K562 (cell line): ENCODE results near the gene BCAN. TPM values are rescaled to one million over a fixed set of nuclear protein-coding genes. Genes with fewer than 3 reads are reported as not detected.

Source experiments
- BCLAF1 ChIP-seq, 2 experiments: fragments of 450-650 bp in 1 of 2; IDR thresholded peaks; 2 replicates each; pipeline ENCODE4 v1.6.1; 2011 to 2017; ENCODE audit warnings: low read depth in 2 of 2, antibody characterized with exemption in 1 of 2, borderline replicate concordance in 1 of 2, low read length in 1 of 2, mild to moderate bottlenecking in 1 of 2, mixed read lengths in 1 of 2; ENCODE audit not compliant: control insufficient read depth in 1 of 2
- EGR1 ChIP-seq: fragments of 450-650 bp; conservative IDR thresholded peaks from 2 replicates; pipeline ENCODE4 v1.6.1; 2017; ENCODE audit warnings: mild to moderate bottlenecking
- ETV1 ChIP-seq: fragments of 450-650 bp; conservative IDR thresholded peaks from 2 replicates; pipeline ENCODE4 v1.6.1; 2016; ENCODE audit warnings: missing genetic modification characterization, control low read depth, low read depth, missing compliant biosample characterization
- FOXP1 ChIP-seq: sonication (generic); formaldehyde crosslinking; IDR thresholded peaks from 2 replicates; pipeline ENCODE4 v1.8.0; 2022; ENCODE audit warnings: mild to moderate bottlenecking, missing genetic modification reagents
- HBP1 ChIP-seq: fragments of 450-650 bp; formaldehyde crosslinking; IDR thresholded peaks from 2 replicates; pipeline ENCODE4 v1.4.0; 2022; ENCODE audit warnings: missing genetic modification characterization
- JUNB ChIP-seq: fragments of 450-650 bp; formaldehyde crosslinking; conservative IDR thresholded peaks from 2 replicates; pipeline ENCODE4 v1.4.0; 2020; ENCODE audit warnings: mild to moderate bottlenecking
- KAT8 ChIP-seq: fragments of 450-650 bp; IDR thresholded peaks from 2 replicates; pipeline ENCODE4 v1.6.1; 2016; ENCODE audit warnings: low read depth, mild to moderate bottlenecking
- MBD2 ChIP-seq: sonication (generic); IDR thresholded peaks from 2 replicates; pipeline ENCODE4 v1.6.1; 2016; ENCODE audit warnings: low read depth, borderline replicate concordance
- MLX ChIP-seq, 2 experiments: fragments of 450-650 bp in 1 of 2; sonication (generic) in 1 of 2; formaldehyde crosslinking; conservative IDR thresholded peaks; 2 replicates each; pipeline versions ENCODE4 v1.4.0 to v1.8.1; 2020 to 2022; ENCODE audit warnings: mild to moderate bottlenecking in 1 of 2, missing genetic modification reagents in 1 of 2
- OTX1 ChIP-seq: fragments of 450-650 bp; formaldehyde crosslinking; IDR thresholded peaks from 2 replicates; pipeline ENCODE4 v1.4.0; 2022; ENCODE audit warnings: mild to moderate bottlenecking
- RBM22 ChIP-seq: fragments of 200-400 bp; formaldehyde crosslinking; IDR thresholded peaks from 2 replicates; pipeline ENCODE4 v1.6.1; 2018; ENCODE audit warnings: low read length, low read depth; ENCODE audit not compliant: poor library complexity, severe bottlenecking
- RCOR1 ChIP-seq, 2 experiments: IDR thresholded peaks; 2 replicates each; pipeline ENCODE4 v1.6.1; 2012; ENCODE audit warnings: low read depth in 2 of 2, low read length in 2 of 2, borderline replicate concordance in 1 of 2, improper control_type of control experiment in 1 of 2
- SETDB1 ChIP-seq: IDR thresholded peaks from one replicate; pipeline ENCODE4 v1.6.1; 2012; ENCODE audit warnings: low read length, control low read depth, inconsistent platforms
- SIN3B ChIP-seq: fragments of 450-650 bp; IDR thresholded peaks from 2 replicates; pipeline ENCODE4 v1.6.1; 2017; ENCODE audit warnings: low read depth, mild to moderate bottlenecking, moderate library complexity
- SRSF9 ChIP-seq: fragments of 200-400 bp; formaldehyde crosslinking; IDR thresholded peaks from 2 replicates; pipeline ENCODE4 v1.6.1; 2017; ENCODE audit warnings: low read depth, low read length, borderline replicate concordance
- TRIM28 ChIP-seq: fragments of 450-650 bp; IDR thresholded peaks from 2 replicates; pipeline ENCODE4 v1.6.1; 2017
- ZBTB34 ChIP-seq: fragments of 250-450 bp; sonication (Bioruptor Pico); IDR thresholded peaks from 2 replicates; pipeline ENCODE4 v1.8.0; 2021; ENCODE audit warnings: mild to moderate bottlenecking, moderate library complexity
- ZKSCAN3 ChIP-seq: fragments of 250-450 bp; sonication (Bioruptor Pico); IDR thresholded peaks from 2 replicates; pipeline ENCODE4 v1.4.0; 2020
- ZNF12 ChIP-seq: sonication (generic); formaldehyde crosslinking; IDR thresholded peaks from 2 replicates; pipeline ENCODE4 v1.4.0; 2020; ENCODE audit warnings: mild to moderate bottlenecking, missing genetic modification reagents
- ZNF431 ChIP-seq: sonication (generic); formaldehyde crosslinking; IDR thresholded peaks from 2 replicates; pipeline ENCODE4 v1.8.0; 2022; ENCODE audit warnings: mild to moderate bottlenecking, missing genetic modification reagents
- ZNF551 ChIP-seq: fragments of 250-450 bp; sonication (Bioruptor Pico); IDR thresholded peaks from 2 replicates; pipeline ENCODE4 v1.5.0; 2021; ENCODE audit warnings: mild to moderate bottlenecking, moderate library complexity
- ZNF586 ChIP-seq: fragments of 450-650 bp; formaldehyde crosslinking; conservative IDR thresholded peaks from 2 replicates; pipeline ENCODE4 v1.4.0; 2020; ENCODE audit warnings: mild to moderate bottlenecking, moderate library complexity
- ZNF830 ChIP-seq: fragments of 250-450 bp; sonication (Bioruptor Pico); IDR thresholded peaks from 2 replicates; pipeline ENCODE4 v1.5.0; 2021; ENCODE audit warnings: mild to moderate bottlenecking
- polyA plus RNA-seq, 8 experiments: library from polyadenylated mRNA; depleted of rRNA in 4 of 8; stranded (reverse) in 5 of 8; unstranded in 3 of 8; fragments of >200 nt; fragmentation: Nextera tagmentation in 2 of 8; fragmentation: Illumina TruSeq in 1 of 8; extraction: Ambion mirVana in 2 of 8; extraction: Trizol in 1 of 8; gene quantifications; 2 replicates each; pipeline versions ENCODE4 v1.2.1 to v1.2.3, GENCODE V29; 2011 to 2014; ENCODE audit warnings: inconsistent platforms in 1 of 8, missing spikeins in 1 of 8
- total RNA-seq, 7 experiments: library from RNA; depleted of rRNA in 6 of 7; stranded (reverse); fragments of >200 nt in 6 of 7; fragmentation: Illumina TruSeq in 2 of 7; extraction: Trizol in 2 of 7; gene quantifications; 2 replicates each; pipeline versions ENCODE4 v1.2.1 to v1.2.3, GENCODE V29; 2011 to 2021; ENCODE audit warnings: low replicate concordance in 1 of 7

BCAN gene
- total and polyA plus RNA-seq, 9 of the 15 experiments (the other 6 are each of a cell fraction or from before 2014, with no cell fraction given): 0.04 to 0.33 (median 0.14) TPM; not detected in 5

GRCh38 chr1:156601122-156601830 lies 40.6 kb upstream of the BCAN start, which contains the start of gene GPATCH4 (continued):
- no peak for TF ChIP-seq ZNF551 (CRISPR knock-in tag)
- no peak for TF ChIP-seq ZNF431
- no peak for TF ChIP-seq ZNF830 (CRISPR knock-in tag)
- no peak for TF ChIP-seq JUNB (CRISPR knock-in tag)
- TF ChIP-seq KAT8: no peak
- peak; percentile 82 for TF ChIP-seq ETV1 (tag)
- no peak for TF ChIP-seq SRSF9
- TF ChIP-seq TRIM28: no peak
- no peak for TF ChIP-seq FOXP1
- TF ChIP-seq ZKSCAN3: no peak
- TF ChIP-seq ZNF12 (CRISPR knock-in tag): no peak
- no peak for TF ChIP-seq BCLAF1 (IDR thresholded peaks at IDR 0.05; ENCODE audit: borderline replicate concordance in 1 of 2, control insufficient read depth in 1 of 2, low read depth in 2 of 2, low read length in 1 of 2)
- no peak for TF ChIP-seq SETDB1
- TF ChIP-seq RCOR1 (IDR thresholded peaks at IDR 0.05; ENCODE audit: borderline replicate concordance in 1 of 2, low read depth in 2 of 2, low read length in 2 of 2): peak; percentile 62 to 87; a peak in 3 of 4 replicates
- TF ChIP-seq OTX1 (CRISPR knock-in tag): no peak
- no peak for TF ChIP-seq RBM22
- TF ChIP-seq MLX (CRISPR knock-in tag; conservative IDR thresholded peaks at IDR 0.05): no peak
- TF ChIP-seq ZBTB34 (CRISPR knock-in tag): no peak
- TF ChIP-seq SIN3B: peak; percentile 88
- TF ChIP-seq EGR1: no peak
- peak; percentile 68; the same call in 1 of the 2 replicates for TF ChIP-seq ZNF586 (CRISPR knock-in tag)
- TF ChIP-seq MBD2: peak; percentile 52
- TF ChIP-seq HBP1: 0 out of 2 replicates have a peak, but pooled peaks have one; percentile 65
